B cell (primary cell): ENCODE measurements around the gene CTNS.
"Not testable (repeated sequence)": the region's sequence is repeated elsewhere in the genome, so short reads cannot be mapped to it uniquely, and the experiment has no call there.

ENCODE experiments used
- EZH2 ChIP-seq: IDR thresholded peaks from 2 replicates; pipeline ENCODE4 v1.6.1; 2012; ENCODE audit warnings: borderline replicate concordance, low read depth, mild to moderate bottlenecking, moderate library complexity, low read length; ENCODE audit not compliant: insufficient read depth, poor library complexity, severe bottlenecking
- TF ChIP-seq, protein P1 (sequence below): fragments of 200-600 bp; IDR thresholded peaks from one replicate; pipeline ENCODE4 v1.8.0; 2022; ENCODE audit warnings: antibody characterized with exemption, mild to moderate bottlenecking

DNA sequence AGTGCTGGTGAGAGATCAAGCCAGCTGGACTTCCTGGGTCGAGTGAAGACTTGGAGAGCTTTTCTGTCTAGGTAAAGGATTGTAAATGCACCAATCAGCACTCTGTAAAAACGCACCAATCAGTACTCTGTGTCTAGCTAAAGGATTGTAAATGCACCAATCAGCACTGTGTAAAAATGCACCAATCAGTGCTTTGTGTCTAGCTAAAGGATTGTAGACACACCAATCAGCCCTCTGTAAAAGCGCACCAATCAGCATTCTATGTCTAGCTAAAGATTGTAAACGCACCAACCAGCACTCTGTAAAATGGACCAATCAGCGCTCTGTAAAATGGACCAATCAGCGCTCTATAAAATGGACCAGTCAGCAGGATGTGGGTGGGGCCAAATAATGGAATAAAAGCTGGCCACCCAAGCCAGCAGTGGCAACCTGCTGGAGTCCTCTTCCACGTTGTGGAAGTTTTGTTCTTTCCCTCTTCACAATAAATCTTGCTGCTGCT is 65.5 kb downstream of the CTNS start:
- TF ChIP-seq, protein P1, sequence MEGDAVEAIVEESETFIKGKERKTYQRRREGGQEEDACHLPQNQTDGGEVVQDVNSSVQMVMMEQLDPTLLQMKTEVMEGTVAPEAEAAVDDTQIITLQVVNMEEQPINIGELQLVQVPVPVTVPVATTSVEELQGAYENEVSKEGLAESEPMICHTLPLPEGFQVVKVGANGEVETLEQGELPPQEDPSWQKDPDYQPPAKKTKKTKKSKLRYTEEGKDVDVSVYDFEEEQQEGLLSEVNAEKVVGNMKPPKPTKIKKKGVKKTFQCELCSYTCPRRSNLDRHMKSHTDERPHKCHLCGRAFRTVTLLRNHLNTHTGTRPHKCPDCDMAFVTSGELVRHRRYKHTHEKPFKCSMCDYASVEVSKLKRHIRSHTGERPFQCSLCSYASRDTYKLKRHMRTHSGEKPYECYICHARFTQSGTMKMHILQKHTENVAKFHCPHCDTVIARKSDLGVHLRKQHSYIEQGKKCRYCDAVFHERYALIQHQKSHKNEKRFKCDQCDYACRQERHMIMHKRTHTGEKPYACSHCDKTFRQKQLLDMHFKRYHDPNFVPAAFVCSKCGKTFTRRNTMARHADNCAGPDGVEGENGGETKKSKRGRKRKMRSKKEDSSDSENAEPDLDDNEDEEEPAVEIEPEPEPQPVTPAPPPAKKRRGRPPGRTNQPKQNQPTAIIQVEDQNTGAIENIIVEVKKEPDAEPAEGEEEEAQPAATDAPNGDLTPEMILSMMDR: not testable (repeated sequence)
- not testable (repeated sequence) for TF ChIP-seq EZH2
